Cardiac fibroblast (primary cell): Measurements from ENCODE around the gene INHBE.
"Not testable (repeated sequence)": the region's sequence is repeated elsewhere in the genome, so short reads cannot be mapped to it uniquely, and the experiment has no call there.

Experiments used
- DNase-seq, 2 donors: peaks; one replicate each; pipeline versions ENCODE4 v3.0.0 to v3.0.0-alpha.2; 2010; ENCODE audit warnings: low read depth in 2 of 2
- H3K4me3 ChIP-seq, 2 donors: replicated peaks in 1 of 2; 1 replicate in 1 of 2; 2 replicates in 1 of 2; pipeline ENCODE4 v1.5.1; 2011; ENCODE audit warnings: low read depth in 2 of 2, low read length in 2 of 2, mild to moderate bottlenecking in 2 of 2, moderate library complexity in 1 of 2
- TF ChIP-seq, protein P1 (sequence below): IDR thresholded peaks from one replicate; pipeline ENCODE4 v1.5.1; 2011; ENCODE audit warnings: low read depth, mild to moderate bottlenecking, low read length, inconsistent platforms

Gene INHBE

DNA sequence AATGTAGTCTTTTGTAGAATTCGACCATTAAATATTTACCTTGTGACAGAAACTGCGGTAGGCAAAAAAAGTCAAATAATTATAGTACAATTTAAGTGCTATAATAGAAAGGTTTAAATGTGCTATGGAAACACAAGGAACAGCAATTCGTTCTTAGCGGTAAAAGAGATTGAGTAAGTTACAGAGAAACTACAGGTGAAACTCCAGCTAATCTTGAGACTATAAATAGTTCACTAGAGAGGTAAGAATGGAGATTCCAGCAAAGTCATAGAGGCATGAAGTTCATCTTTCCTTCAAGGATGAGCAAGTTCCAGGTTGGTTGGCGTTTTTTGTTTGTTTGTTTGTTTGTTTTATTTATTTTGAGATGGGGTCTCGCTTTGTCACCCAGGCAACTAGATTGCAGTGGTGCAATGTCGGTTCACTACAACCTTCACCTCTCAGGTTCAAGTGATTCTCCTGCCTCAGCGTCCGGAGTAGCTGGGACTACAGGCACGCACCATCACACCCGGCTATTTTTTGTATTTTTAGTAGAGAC lies 23.4 kb upstream of the INHBE start:
- no peak overlapping the region for H3K4me3 ChIP-seq

DNA sequence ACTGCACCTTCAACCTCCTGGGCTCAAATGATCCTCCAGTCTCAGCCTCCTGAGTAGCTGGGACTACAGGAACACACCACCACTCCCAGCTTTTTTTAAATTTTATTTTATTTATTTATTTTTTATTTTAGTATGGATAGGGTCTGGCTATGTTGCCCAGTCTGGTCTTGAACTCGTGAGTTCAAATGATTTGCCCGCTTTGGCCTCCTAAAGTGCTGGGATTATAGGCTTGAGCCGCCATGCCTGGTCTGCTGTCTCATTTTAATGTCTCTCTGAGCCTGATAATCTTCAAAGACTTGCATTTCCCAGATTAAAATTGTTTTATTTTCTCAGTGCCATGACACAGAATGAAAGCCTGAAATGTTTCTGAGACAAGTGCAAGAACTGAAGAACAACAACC lies 21.7 kb upstream of the INHBE start:
- DNase-seq: no peak
- no peak overlapping the region for H3K4me3 ChIP-seq
- TF ChIP-seq, protein P1, sequence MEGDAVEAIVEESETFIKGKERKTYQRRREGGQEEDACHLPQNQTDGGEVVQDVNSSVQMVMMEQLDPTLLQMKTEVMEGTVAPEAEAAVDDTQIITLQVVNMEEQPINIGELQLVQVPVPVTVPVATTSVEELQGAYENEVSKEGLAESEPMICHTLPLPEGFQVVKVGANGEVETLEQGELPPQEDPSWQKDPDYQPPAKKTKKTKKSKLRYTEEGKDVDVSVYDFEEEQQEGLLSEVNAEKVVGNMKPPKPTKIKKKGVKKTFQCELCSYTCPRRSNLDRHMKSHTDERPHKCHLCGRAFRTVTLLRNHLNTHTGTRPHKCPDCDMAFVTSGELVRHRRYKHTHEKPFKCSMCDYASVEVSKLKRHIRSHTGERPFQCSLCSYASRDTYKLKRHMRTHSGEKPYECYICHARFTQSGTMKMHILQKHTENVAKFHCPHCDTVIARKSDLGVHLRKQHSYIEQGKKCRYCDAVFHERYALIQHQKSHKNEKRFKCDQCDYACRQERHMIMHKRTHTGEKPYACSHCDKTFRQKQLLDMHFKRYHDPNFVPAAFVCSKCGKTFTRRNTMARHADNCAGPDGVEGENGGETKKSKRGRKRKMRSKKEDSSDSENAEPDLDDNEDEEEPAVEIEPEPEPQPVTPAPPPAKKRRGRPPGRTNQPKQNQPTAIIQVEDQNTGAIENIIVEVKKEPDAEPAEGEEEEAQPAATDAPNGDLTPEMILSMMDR: no peak

More for the DNA sequence above, 23.4 kb upstream of the INHBE start:
- TF ChIP-seq, protein P1: no peak
- no peak for DNase-seq

DNA sequence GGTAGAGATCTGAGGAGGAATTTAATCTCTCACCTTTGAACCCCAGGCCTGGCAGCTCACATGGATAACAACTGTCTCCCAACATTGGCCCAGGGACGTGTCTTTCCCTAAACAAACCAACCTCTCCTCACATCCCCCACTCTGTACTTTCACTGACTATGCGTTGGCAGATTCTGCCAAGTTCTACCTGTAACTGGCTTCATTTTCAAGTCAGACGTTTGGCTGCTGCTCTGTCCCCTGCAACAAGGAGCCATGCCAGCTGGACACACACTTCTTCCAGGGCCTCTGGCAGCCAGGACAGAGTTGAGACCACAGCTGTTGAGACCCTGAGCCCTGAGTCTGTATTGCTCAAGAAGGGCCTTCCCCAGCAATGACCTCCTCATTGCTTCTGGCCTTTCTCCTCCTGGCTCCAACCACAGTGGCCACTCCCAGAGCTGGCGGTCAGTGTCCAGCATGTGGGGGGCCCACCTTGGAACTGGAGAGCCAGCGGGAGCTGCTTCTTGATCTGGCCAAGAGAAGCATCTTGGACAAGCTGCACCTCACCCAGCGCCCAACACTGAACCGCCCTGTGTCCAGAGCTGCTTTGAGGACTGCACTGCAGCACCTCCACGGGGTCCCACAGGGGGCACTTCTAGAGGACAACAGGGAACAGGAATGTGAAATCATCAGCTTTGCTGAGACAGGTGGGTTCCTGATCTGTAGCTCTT lies 20.4 kb upstream of the INHBE start, which contains the start of gene INHBC:
TSS of gene INHBC (plus strand) at position 268 of the 707 bp plus-strand sequence. CDS start at position 371, 103 bp downstream.
- TF ChIP-seq, protein P1: no peak
- no peak within 1 kb of the TSS for H3K4me3 ChIP-seq
- DNase-seq: no peak

DNA sequence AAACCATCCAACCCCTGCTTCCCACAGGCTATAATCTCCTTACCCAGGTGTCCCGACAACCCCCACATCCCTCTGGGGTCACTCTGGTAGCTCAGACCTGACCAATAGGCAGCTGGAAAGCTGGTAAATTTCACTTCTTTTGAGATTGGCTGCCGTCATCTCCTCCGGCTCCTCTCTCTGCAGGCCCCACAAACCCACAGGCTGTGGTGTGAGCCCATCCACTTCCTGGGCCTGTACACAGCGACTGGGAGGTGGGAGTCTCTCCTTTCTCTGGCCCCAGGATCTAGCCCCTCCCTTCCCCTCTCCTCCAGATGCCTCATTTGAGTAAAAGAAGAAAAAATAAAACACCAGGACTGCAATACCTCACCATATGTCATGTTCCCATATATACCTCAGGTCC lies 19.8 kb upstream of the INHBE start:
- no peak overlapping the region for H3K4me3 ChIP-seq
- no peak for DNase-seq
- TF ChIP-seq, protein P1: no peak

DNA sequence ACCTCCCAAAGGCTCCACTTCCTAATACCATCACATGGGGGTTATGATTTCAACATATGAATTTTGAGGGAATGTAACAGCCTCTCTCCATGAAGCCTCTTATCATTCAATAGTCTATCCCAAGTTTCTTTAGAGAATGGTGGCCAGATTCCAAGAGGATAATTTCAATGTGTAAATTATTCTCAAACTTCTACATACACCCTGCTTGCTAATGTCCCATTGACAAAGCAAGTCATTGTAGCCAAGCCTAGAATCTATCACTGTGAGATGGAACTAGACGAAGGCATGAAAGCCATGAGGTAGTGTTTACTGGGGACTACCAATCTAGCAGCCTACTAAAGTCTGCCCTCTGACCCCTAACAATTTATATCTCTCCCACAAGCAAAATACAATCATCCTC lies 16.7 kb upstream of the INHBE start:
- H3K4me3 ChIP-seq: no peak overlapping the region
- no peak for DNase-seq
- TF ChIP-seq, protein P1: no peak

DNA sequence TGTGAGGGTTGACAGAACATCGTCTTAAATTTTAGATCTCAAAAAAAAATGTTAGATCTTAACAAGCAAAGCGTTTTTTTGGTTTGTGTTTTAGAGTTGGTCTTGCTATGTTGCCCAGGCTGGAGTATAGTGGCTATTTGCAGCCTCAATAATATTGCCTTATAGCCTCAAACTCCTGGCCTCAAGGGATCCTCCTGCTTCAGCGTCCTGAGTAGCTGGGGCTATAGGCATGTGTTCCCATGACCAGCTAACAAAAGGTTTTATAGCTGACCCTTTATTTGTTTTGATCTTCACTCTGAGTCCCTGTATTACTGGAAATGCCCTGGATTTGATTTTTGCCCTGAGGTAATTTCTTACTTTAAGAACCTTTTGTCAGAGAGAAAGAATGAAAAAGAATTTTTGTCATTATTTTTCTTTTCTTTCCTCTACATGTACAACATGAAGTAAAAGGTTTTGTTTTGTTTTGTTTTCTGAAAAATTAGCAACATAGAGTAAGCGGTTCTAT lies 15.3 kb upstream of the INHBE start:
- TF ChIP-seq, protein P1: no peak
- DNase-seq: no peak
- H3K4me3 ChIP-seq: no peak overlapping the region

DNA sequence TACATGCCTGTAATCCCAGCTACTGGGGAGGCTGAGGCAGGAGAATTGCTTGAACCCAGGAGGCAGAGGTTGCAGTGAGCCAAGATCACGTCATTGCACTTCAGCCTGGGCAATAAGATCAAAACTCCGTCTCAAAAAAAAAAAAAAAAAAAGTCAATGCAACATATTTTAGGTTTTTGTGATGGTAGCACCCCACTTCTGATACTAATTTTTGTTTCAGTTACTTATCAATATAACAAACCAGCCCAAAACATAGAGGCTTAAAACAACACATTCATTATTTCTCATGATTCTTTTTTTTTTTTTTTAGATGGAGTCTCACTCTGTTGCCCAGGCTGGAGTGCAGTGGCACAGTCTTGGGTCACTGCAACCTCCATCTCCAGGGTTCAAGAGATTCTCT lies 13.7 kb upstream of the INHBE start:
- H3K4me3 ChIP-seq, DNase-seq: not testable (repeated sequence)
